Spleen (tissue), 11 donors: ENCODE data around the gene C10orf105. TPM values are rescaled to one million over a fixed set of nuclear protein-coding genes. Genes with fewer than 3 reads are reported as not detected.

Experiments
- DNase-seq: peaks from one replicate; pipeline ENCODE4 v3.0.0-alpha.2; 2020
- H3K27ac ChIP-seq, 8 donors: fragments of 200-600 bp; sonication (generic) in 7 of 8; 1 replicate in 4 of 8; 2 replicates in 4 of 8; pipeline versions ENCODE4 v1.5.0 to v1.8.0; 2016 to 2021; ENCODE audit warnings: inconsistent platforms in 4 of 8, mild to moderate bottlenecking in 4 of 8, moderate library complexity in 1 of 8
- H3K27me3 ChIP-seq, 7 donors: fragments of 200-600 bp; sonication (generic) in 6 of 7; replicated peaks in 1 of 7; 1 replicate in 4 of 7; 2 replicates in 3 of 7; pipeline versions ENCODE4 v1.5.0 to v1.8.0; 2016 to 2021; ENCODE audit warnings: inconsistent platforms in 3 of 7, mild to moderate bottlenecking in 1 of 7
- H3K36me3 ChIP-seq, 6 donors: fragments of 200-600 bp; sonication (generic) in 5 of 6; 1 replicate in 4 of 6; 2 replicates in 2 of 6; pipeline versions ENCODE4 v1.5.0 to v1.8.0; 2016 to 2021; ENCODE audit warnings: inconsistent platforms in 2 of 6
- H3K4me1 ChIP-seq, 6 donors: fragments of 200-600 bp; sonication (generic) in 5 of 6; 1 replicate in 3 of 6; 2 replicates in 3 of 6; pipeline versions ENCODE4 v1.5.0 to v1.8.0; 2016 to 2021; ENCODE audit warnings: inconsistent platforms in 3 of 6
- H3K4me3 ChIP-seq, 8 donors: fragments of 200-600 bp; sonication (generic) in 7 of 8; 1 replicate in 4 of 8; 2 replicates in 4 of 8; pipeline versions ENCODE4 v1.5.0 to v1.8.0; 2016 to 2021; ENCODE audit warnings: inconsistent platforms in 4 of 8, mild to moderate bottlenecking in 4 of 8, moderate library complexity in 2 of 8
- H3K9me3 ChIP-seq, 8 donors: fragments of 200-600 bp; sonication (generic) in 7 of 8; 1 replicate in 4 of 8; 2 replicates in 4 of 8; pipeline versions ENCODE4 v1.5.0 to v1.8.0; 2016 to 2021; ENCODE audit warnings: inconsistent platforms in 4 of 8
- CTCF ChIP-seq, 11 experiments: fragments of 200-600 bp in 7 of 11; fragments of 450-650 bp in 4 of 11; sonication (generic) in 4 of 11; IDR thresholded peaks in 8 of 11; conservative IDR thresholded peaks in 3 of 11; 1 replicate in 7 of 11; 2 replicates in 4 of 11; pipeline versions ENCODE4 v1.4.0 to v1.8.0; 2016 to 2021; ENCODE audit warnings: antibody characterized with exemption in 11 of 11, inconsistent platforms in 4 of 11, mild to moderate bottlenecking in 1 of 11
- POLR2A ChIP-seq, 3 donors: fragments of 450-650 bp; IDR thresholded peaks; one replicate each; pipeline ENCODE4 v1.5.1; 2017; ENCODE audit warnings: antibody characterized with exemption in 3 of 3, mild to moderate bottlenecking in 1 of 3
- POLR2AphosphoS5 ChIP-seq, 3 donors: sonication (generic); formaldehyde crosslinking; IDR thresholded peaks; one replicate each; pipeline ENCODE4 v1.5.1; 2017; ENCODE audit warnings: antibody characterized with exemption in 3 of 3
- WGBS, 5 donors: extraction: QIAGEN DNeasy Blood & Tissue Kit in 3 of 5; methylation state at CpG; one replicate each; pipeline versions ENCODE4 v1.1.5 to v1.1.7; 2013 to 2018; 5-methylcytosine and 5-hydroxymethylcytosine counted together
- intact Hi-C: fragments of 100-400 bp; cut with DNase I; formaldehyde crosslinking; loops from one replicate; pipeline ENCODE4 v1.15.0; 2023; ENCODE audit warnings: low total_unique reads
- polyA plus RNA-seq, 3 donors: library from polyadenylated mRNA; stranded (reverse); fragments of 200-250 nt; gene quantifications; one replicate each; pipeline ENCODE4 v1.2.1, GENCODE V29; 2013
- total RNA-seq, 7 donors: library from RNA; depleted of rRNA in 3 of 7; stranded (reverse); fragments of >200 nt in 3 of 7; fragmentation: NEBNext Ultra II Directional in 4 of 7; extraction: Animal tissue kit (Norgen Biotek cat#: 25700) in 4 of 7; gene quantifications; one replicate each; pipeline versions ENCODE4 v1.1.0 to v1.2.1, GENCODE V29; 2016 to 2021
- donor health status: healthy with polysubstance abuse.
- donor health status: DM: no; HTN: no; CAD: no; lungs with moderate emphysema.
- donor health status: DM: no; HTN: no; CAD: no.
- donor health status: Bipolar disorder and iron deficiency.
- donor health status: healthy.
- donor health status: DM: no; HTN: no; CAD: no.
- donor health status: DM: yes; HTN: yes; CAD: no.

The C10orf105 gene
- total and polyA plus RNA-seq, 10 donors = 0.08 to 4.4 (median 2.6) TPM

GRCh38 chr10:71742301-71743088, 22.9 kb upstream of the C10orf105 start:
- H3K27me3 ChIP-seq = no peaks in the 10 kb centered on the region
- intact Hi-C loops = no loop called here
- H3K36me3 ChIP-seq = peaks cover 0 to 5% (median 0%) of the 10 kb centered on the region in 6 donors
- TF ChIP-seq POLR2AphosphoS5 (IDR thresholded peaks at IDR 0.05) (peak in 1 of 3 donors; percentile 62), CTCF (IDR thresholded peaks at IDR 0.05 in 8 of 11, conservative IDR thresholded peaks at IDR 0.05 in 3 of 11) (no peak)
- peaks cover 0 to 5% (median 0%) of the 10 kb centered on the region in 8 donors for H3K9me3 ChIP-seq
- WGBS, 5 donors = 66 to 80% (median 74%) methylated on average over 10 of the region's 10 CpGs
- H3K4me1 ChIP-seq = peaks cover 40 to 100% (median 92%) of the 10 kb centered on the region in 6 donors
- no peak overlapping the region for H3K4me3 ChIP-seq
- peak overlapping the region; percentile 18 to 98 (median 56) for H3K27ac ChIP-seq
- peak; percentile 72 for DNase-seq

GRCh38 chr10:71741671-71742070, 22.1 kb upstream of the C10orf105 start:
- peaks cover 0 to 5% (median 0%) of the 10 kb centered on the region in 8 donors for H3K9me3 ChIP-seq
- TF ChIP-seq POLR2AphosphoS5 (IDR thresholded peaks at IDR 0.05) = peak in 1 of 3 donors; percentile 79
- TF ChIP-seq POLR2A (IDR thresholded peaks at IDR 0.05) = no peak
- TF ChIP-seq CTCF (IDR thresholded peaks at IDR 0.05 in 8 of 11, conservative IDR thresholded peaks at IDR 0.05 in 3 of 11) = no peak
- no peak overlapping the region for H3K4me3 ChIP-seq
- DNase-seq = peak; percentile 80
- H3K27ac ChIP-seq = peak overlapping the region; percentile 2 to 98 (median 47)
- intact Hi-C loops = no loop called here
- H3K4me1 ChIP-seq = peaks cover 40 to 100% (median 92%) of the 10 kb centered on the region in 6 donors
- peaks cover 0 to 5% (median 0%) of the 10 kb centered on the region in 6 donors for H3K36me3 ChIP-seq
- no peaks in the 10 kb centered on the region for H3K27me3 ChIP-seq
- 93 to 97% (median 96%) methylated on average over 16 to 20 of the region's 20 CpGs for WGBS, 5 donors

GRCh38 chr10:71741029-71741428, 21.5 kb upstream of the C10orf105 start:
- Histone ChIP-seq H3K4me3 (no peak overlapping the region), H3K27ac (peak overlapping the region in 6 of 8 donors; percentile 25 to 98 (median 81)), H3K27me3 (no peaks in the 10 kb centered on the region), H3K4me1 (peaks cover 39 to 100% (median 92%) of the 10 kb centered on the region in 6 donors), H3K36me3 (peaks cover 0 to 5% (median 0%) of the 10 kb centered on the region in 6 donors), H3K9me3 (peaks cover 0 to 5% (median 0%) of the 10 kb centered on the region in 8 donors)
- no peak for DNase-seq
- TF ChIP-seq POLR2AphosphoS5 (IDR thresholded peaks at IDR 0.05) (no peak), POLR2A (IDR thresholded peaks at IDR 0.05) (no peak), CTCF (IDR thresholded peaks at IDR 0.05 in 8 of 11, conservative IDR thresholded peaks at IDR 0.05 in 3 of 11) (no peak)
- WGBS, 5 donors = 26 to 55% (median 40%) methylated on average over 4 of the region's 4 CpGs
- intact Hi-C loops = no loop called here

GRCh38 chr10:71740069-71740653, 20.6 kb upstream of the C10orf105 start:
- no peaks in the 10 kb centered on the region for H3K27me3 ChIP-seq
- H3K4me1 ChIP-seq = peaks cover 38 to 100% (median 92%) of the 10 kb centered on the region in 6 donors
- peaks cover 0 to 5% (median 0%) of the 10 kb centered on the region in 6 donors for H3K36me3 ChIP-seq
- no peak for DNase-seq
- H3K9me3 ChIP-seq = peaks cover 0 to 5% (median 0%) of the 10 kb centered on the region in 8 donors
- WGBS, 5 donors = 31 to 64% (median 49%) methylated on average over 9 of the region's 9 CpGs
- peak overlapping the region in 7 of 8 donors; percentile 7 to 98 (median 67) for H3K27ac ChIP-seq
- TF ChIP-seq CTCF (IDR thresholded peaks at IDR 0.05 in 8 of 11, conservative IDR thresholded peaks at IDR 0.05 in 3 of 11) (peak in 2 of 11 experiments; percentile 26 to 28), POLR2AphosphoS5 (IDR thresholded peaks at IDR 0.05) (peak in 1 of 3 donors; percentile 8), POLR2A (IDR thresholded peaks at IDR 0.05) (no peak)
- no peak overlapping the region for H3K4me3 ChIP-seq
- intact Hi-C loops = no loop called here
